Stimulated activated CD8-positive, alpha-beta memory T cell treated with anti-CD3 and anti-CD28 coated beads, Interleukin-7, amount 100 ng/mL, for 4 hours (primary cell): ENCODE measurements around the gene AOC1.
"Not testable (repeated sequence)": the region's sequence is repeated elsewhere in the genome, so short reads cannot be mapped to it uniquely, and the experiment has no call there.

Experiments used
- DNase-seq, 2 donors: peaks; one replicate each; pipeline ENCODE4 v3.0.0-alpha.2; 2020; ENCODE audit warnings: low read depth in 2 of 2

The AOC1 gene

DNA sequence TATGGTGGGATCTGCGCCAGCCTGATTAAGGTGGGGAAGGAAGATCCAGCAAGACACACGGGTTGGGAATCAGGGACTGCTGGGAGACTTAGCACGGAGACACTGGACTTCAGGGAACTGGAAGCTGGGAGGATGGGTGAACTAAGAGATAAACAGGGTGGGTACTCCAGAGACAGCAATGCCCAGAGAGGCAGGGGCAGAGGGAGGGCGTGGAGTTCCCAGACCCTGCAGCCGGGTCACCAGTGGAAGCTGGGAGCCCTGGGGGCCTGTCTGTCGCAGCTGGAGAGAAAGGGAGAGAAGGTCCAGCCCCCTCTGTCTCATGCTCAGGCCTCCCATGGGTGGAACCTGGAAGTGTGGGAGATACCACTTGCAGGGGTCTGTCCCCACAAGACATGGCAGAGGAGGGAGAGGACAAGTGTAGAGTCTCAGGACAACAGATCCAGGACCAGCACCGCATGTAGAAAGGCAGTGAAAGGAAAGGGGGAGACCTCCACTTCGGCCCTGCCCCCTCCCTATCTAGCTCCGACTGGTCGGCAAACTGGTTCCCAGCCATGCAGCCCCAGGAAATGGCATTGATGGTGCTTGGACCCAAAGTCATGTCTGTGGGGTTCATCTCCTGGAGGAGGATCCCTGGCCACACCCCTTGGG, 44.4 kb downstream of the AOC1 start:
- DNase-seq: no peak

DNA sequence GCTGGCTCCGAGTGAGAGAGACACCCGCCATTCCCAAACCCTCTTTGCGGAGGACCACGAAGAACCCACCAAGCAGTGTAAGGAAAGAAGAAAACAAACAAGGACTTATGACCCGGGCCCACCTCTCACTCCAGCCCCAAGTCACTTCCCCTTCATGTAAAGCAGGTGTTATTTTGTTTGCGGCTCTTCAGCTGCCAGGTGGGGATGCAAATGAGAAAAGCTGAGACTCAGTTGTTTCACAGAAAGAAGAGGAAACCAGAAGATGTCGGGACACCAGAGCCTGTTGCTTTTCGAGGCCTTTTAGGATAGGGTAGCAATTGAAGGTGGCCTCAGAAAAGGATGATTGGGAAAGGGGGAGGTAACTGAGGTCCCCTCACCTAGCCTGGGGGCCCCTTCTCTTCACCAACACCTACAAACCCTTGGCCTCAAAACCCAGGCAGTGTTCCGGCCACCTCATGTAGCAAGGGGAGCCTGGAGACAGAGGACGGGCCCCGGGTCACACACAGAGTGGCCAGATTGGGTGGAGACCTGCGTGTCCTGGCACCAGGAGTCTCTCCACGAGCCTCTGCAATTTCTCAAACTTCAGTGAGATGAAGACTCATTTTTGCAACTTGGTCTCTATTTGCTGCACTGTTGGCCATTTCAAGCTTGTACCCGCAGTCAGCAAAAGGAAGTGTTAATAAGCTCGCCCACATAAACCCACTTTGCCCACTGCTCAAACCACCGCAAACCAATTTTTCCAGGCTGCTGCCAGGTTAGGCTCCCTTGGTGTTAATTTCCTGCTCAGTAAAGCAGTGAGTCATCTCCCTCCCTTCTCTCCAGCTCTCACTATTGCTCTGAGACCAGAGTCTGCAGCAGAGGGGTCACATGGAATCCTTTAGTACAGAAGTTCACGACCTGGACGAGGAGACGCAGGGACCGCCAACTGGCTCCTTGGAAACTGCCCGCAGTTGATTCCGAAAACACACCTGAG, 45.5 kb downstream of the AOC1 start:
- DNase-seq: no peak

DNA sequence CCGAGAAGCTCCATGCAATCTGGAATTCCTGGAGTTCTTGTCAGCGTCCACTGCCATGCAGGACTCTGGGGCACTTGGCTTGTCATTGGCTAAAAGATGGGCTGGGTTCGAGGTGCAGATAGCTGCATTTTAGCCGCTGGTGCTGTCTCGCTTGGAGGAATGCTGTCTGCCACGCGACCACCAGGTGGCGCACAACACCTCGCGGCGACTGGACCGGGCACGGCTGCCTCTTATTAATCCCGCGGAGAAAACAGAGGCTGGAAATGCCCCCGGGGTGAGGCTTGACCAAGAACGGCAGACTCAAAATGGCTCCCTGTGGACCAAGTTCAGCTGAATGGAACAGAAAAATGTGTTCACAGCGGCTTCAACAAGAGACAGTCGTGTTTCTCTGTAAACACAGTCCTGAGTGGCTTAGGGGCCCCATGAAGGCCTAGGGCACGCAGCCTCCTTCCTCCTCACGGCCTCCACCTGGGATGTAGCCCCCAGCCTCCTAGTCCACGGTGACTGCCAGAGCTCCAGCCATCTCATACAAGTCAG, 46.2 kb downstream of the AOC1 start:
- peak; percentile 46 to 60 for DNase-seq

DNA sequence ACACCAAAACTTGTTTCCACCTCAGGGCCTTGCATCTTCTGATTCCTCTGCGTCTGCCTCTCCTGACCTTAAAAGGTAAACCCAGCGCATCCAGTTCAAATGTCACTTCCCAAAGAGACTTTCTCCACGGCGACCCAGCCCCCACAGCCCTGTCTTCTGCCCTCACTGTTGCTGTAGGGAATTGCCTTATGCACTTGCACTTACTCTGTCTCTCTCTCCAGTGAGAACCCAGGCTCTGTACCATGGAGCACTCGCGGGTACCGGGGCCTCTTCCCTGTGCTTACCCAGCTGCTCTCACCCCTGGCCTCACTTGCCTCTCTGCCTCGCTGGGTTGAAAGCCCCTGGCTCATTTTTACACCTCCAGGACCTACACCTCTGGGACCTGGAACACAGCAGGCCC, 48.4 kb downstream of the AOC1 start:
- DNase-seq: no peak

DNA sequence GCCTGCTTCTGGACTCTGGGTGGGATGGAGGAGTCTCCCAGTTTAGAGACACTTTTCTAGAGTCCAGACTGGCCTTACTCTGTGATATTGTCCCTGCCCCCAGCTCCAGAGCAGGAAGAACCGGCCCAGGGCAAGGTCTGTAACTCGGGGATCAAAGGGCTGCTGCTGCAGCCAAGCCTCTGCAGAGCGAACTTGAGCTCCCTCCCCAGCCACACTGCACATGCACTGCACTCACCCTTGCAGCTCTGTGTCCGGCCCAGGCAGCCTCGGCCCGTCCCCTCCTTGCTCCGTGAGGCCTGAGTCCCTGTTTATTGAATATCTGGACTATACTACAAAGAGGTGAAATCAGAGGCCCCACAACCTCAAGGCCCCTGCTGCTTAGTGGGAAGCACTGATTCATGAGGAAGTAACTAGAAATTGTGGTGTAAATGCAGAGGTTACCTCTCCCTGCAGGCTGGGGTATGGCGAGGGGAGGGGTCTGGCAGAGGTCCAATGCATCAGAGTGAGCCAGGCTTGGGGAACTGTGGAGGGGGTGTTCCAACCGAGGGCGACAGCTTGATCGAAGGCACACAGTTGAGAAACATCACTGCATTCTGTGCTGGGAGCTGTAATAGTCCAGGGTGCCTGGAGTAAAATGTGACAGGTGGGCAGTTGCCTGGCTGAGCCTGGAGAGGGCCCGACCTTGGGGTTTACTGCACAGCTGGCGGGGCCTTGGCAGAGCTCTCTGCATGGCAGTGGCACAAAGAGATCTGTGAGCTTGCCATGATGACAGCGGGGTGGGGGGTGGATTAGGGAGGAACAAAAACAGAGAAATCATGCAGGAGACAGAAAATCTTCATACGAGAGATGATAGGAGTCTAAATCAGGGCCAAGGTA, 49.1 kb downstream of the AOC1 start:
- DNase-seq: no peak

DNA sequence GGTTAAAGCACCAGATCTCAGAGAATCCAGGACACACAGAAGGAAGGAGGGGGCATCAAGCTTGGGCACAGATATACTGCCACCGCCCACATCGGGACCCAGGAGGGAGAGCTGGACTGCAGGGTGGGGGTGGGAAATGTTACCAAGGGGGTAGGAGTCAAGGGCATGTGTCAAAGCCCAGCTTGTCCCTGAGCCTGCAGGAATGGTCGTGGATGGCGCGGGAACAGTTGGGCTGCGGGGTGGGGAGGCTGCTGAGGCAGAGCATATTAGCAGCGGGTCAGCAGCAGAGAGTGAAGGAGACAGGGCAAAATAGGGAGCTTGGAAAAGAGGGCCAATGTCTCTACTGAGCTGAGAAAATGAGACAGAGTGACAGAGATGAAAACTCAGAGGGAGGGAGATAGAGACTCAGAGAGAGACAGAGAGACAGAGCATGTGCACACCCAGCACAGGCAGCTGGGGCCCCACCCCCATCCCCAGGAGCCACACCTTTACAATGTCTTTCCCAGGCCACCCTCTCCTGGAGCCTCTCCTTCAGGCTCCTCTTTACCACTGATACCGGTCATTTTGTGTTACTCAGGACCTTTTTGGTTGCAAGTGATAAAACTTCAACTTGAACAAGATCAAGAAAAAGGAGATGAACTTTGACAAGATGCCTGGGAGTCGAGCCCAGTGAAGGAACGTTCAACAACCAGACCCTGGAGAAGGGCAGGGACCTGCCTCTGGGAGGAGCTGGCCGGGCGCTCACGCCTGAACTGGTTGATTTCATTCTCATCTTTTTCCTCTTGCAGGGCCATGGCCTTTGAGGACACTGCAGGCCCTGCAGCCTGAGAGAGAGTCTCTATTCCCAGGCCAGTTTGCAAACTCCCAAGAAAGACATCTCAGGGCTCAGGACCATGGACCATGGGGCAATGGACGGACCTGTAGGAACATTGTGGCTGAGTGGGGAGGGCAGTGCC, 50.0 kb downstream of the AOC1 start:
- DNase-seq: no peak

DNA sequence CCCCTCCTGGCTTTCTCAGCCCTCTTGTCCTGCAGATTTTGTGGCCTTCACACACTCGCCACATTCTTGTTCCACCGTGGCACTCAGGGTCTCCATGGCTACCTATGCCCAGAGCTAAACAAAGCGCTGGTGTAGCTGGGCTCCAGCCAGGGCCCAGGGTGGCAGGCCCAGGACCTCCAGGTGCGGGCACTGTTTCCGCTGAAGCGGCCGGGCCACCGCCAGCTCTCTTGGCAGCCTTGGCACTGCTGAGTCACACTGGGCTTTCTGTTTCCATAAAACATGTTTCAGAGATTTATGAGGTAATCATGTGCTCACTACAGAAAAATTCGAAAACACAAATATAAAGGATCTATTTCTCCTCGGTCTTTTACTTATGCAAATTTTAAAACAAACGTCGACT, 51.3 kb downstream of the AOC1 start:
- no peak for DNase-seq

DNA sequence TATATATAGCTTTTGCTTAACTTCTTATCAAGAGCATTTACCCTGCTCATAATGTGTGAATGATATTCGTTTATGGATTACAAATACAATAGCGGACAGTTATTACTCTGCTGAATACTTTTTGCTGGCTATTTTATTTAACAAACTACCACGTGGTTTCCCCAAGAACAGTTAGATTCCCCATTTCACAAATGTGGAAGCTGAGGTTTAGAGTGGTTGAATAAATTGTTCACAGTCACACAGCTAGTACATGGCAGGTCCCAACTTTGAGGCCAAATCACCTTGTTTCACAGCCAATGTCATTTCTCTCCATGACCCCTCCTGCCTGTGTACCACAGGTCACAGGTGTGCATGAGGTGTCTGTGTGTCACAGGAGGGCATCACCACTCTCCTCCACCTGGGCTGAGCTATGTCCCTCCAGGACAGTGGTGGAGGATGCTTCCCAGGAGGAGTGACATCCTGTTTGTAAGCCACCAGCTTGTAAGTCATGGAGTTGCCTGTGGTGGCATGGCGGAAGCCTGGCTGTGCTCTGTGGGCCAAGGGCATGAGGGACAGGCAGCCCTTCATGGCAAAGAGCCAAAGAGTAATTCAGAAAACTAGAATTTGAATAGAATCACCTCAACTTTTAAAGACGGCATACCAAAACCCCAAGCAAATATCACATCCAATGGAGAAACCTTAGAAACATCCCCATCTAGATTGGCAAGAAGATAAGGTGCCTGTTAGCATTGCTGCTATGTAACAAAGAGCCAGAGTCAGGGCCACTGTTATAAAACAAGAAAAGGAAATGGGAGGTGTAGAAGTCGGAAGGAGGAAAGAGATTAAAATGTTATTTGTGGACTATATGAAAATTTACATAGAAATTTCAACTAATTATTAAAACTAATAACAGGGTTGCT, 51.9 kb downstream of the AOC1 start:
- DNase-seq: no peak

DNA sequence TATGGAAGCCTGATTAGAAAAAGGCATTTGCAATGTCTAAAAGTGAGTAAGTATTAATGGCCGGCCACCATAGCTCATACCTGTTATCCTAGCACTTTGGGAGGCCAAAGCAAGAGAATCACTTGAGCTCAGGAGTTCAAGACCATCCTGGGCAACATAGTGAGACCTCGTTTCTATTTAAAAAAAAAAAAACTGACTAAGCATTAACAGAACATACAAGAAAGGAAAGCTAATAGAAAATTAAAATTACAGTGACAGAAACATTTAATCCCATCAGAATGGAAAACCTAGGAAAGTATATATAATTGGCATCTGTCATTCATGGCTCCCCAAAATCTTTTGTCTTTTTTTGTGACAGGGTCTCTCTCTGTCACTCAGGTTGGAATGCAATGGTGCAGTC, 55.9 kb downstream of the AOC1 start:
- DNase-seq: no peak

DNA sequence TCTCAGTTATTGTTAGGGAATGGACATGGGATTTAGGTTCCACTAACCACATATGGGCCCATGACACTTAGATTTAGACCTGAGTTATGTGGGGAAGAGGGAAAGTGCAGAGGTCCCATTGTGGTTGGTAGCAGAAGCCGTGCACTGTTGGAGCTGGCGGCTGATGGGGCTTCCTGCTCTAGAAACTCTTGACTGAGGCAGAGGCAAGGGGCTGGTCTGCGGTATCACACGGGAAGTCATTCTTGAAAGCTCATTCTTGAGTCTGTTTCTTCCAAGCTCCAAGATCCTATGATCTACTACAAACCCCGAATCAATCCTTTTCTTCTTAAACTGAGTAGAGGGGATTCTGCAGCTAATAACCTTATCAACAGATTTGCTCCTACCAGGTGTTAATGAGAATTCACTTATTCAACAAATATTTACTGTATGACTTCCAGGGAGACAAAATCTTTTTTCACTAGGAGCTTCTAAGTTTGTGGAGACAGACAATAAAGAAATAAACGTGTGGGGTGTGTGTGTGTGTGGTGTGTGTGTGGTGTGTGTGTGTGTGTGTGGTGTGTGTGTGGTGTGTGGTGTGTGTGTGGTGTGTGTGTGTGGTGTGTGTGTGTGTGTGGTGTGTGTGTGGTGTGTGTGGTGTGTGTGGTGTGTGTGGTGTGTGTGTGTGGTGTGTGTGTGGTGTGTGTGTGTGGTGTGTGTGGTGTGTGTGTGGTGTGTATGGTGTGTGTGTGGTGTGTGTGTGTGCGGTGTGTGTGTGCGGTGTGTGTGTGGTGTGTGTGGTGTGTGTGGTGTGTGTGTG, 57.1 kb downstream of the AOC1 start:
- DNase-seq: peak in 1 of 2 donors; percentile 13

DNA sequence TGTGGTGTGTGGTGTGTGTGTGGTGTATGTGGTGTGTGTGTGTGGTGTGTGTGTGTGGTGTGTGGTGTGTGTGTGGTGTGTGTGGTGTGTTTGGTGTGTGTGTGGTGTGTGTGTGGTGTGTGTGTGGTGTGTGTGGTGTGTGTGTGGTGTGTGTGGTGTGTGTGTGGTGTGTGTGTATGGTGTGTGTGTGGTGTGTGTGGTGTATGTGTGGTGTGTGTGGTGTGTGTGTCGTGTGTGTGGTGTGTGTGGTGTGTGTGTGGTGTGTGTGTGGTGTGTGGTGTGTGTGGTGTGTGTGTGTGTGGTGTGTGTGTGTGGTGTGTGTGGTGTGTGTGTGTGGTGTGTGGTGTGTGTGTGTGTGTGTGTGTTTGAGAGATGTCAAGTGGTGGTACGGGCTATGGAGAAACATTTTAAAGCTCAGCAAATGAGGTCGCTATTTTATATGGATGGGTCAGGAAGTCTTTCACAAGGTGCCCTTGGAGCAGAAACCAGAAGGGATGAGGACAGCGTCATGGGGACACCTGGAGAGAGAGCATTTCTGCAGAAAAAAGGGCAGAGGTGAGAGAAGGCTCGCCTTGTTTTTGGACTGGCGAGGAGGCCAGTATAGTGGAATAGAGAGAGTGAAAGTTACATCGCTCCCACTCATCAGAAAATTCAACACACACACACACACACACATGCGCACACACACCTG, 58.1 kb downstream of the AOC1 start:
- DNase-seq: not testable (repeated sequence)

DNA sequence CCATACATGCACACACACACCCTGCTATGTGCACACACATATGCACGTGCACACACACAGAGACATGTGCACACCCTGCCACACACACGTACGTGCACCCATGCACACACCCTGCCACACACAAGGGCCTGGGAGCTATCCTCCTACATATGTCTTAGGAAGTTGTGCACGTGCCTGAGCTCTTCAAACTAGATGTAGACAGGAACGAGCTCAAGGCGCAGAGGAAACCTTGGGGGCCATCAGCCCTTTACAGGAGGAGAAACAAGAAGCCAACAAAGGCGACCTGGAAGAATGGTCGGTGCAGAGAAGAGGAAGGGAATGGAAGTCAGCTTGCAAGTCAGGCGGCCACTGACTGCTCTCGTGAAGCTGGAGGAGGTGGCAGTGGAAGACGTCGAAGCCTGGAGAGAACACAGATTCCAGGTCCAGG, 58.7 kb downstream of the AOC1 start:
- DNase-seq: no peak
